Measurements from ENCODE around the gene TUBA4A. TPM values are rescaled to one million over a fixed set of nuclear protein-coding genes. Genes with fewer than 3 reads are reported as not detected.
A peak's percentile ranks its signal among the peaks of the same experiment; 100 is the strongest.

TUBA4A gene
- total and polyA plus RNA-seq, 9 of the 15 experiments (the other 6 are each of a cell fraction or from before 2014, with no cell fraction given) = 25.1 to 174 (median 42.4) TPM

DNA sequence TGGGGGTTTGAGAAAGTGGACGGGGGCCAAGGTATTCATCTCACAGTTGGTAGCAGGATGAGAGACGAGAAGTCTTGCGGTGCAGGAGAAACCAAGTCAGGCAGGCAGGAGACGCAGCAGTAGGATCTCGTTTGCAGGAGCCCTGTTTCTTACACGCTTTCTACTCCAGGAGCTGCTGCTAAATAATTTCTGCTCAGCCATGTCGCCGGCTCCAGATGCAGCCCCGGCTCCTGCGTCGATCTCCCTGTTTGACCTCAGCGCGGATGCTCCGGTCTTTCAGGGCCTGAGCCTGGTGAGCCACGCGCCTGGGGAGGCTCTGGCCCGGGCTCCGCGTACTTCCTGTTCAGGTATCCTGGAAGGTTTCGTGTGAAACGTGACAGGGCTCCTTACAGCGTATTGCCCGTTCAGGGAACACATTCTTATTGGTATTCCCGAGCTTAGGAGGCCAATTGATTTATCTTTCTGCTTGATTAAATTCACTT lies 23.6 kb downstream of the TUBA4A start (continued):
- TF ChIP-seq, protein P1, sequence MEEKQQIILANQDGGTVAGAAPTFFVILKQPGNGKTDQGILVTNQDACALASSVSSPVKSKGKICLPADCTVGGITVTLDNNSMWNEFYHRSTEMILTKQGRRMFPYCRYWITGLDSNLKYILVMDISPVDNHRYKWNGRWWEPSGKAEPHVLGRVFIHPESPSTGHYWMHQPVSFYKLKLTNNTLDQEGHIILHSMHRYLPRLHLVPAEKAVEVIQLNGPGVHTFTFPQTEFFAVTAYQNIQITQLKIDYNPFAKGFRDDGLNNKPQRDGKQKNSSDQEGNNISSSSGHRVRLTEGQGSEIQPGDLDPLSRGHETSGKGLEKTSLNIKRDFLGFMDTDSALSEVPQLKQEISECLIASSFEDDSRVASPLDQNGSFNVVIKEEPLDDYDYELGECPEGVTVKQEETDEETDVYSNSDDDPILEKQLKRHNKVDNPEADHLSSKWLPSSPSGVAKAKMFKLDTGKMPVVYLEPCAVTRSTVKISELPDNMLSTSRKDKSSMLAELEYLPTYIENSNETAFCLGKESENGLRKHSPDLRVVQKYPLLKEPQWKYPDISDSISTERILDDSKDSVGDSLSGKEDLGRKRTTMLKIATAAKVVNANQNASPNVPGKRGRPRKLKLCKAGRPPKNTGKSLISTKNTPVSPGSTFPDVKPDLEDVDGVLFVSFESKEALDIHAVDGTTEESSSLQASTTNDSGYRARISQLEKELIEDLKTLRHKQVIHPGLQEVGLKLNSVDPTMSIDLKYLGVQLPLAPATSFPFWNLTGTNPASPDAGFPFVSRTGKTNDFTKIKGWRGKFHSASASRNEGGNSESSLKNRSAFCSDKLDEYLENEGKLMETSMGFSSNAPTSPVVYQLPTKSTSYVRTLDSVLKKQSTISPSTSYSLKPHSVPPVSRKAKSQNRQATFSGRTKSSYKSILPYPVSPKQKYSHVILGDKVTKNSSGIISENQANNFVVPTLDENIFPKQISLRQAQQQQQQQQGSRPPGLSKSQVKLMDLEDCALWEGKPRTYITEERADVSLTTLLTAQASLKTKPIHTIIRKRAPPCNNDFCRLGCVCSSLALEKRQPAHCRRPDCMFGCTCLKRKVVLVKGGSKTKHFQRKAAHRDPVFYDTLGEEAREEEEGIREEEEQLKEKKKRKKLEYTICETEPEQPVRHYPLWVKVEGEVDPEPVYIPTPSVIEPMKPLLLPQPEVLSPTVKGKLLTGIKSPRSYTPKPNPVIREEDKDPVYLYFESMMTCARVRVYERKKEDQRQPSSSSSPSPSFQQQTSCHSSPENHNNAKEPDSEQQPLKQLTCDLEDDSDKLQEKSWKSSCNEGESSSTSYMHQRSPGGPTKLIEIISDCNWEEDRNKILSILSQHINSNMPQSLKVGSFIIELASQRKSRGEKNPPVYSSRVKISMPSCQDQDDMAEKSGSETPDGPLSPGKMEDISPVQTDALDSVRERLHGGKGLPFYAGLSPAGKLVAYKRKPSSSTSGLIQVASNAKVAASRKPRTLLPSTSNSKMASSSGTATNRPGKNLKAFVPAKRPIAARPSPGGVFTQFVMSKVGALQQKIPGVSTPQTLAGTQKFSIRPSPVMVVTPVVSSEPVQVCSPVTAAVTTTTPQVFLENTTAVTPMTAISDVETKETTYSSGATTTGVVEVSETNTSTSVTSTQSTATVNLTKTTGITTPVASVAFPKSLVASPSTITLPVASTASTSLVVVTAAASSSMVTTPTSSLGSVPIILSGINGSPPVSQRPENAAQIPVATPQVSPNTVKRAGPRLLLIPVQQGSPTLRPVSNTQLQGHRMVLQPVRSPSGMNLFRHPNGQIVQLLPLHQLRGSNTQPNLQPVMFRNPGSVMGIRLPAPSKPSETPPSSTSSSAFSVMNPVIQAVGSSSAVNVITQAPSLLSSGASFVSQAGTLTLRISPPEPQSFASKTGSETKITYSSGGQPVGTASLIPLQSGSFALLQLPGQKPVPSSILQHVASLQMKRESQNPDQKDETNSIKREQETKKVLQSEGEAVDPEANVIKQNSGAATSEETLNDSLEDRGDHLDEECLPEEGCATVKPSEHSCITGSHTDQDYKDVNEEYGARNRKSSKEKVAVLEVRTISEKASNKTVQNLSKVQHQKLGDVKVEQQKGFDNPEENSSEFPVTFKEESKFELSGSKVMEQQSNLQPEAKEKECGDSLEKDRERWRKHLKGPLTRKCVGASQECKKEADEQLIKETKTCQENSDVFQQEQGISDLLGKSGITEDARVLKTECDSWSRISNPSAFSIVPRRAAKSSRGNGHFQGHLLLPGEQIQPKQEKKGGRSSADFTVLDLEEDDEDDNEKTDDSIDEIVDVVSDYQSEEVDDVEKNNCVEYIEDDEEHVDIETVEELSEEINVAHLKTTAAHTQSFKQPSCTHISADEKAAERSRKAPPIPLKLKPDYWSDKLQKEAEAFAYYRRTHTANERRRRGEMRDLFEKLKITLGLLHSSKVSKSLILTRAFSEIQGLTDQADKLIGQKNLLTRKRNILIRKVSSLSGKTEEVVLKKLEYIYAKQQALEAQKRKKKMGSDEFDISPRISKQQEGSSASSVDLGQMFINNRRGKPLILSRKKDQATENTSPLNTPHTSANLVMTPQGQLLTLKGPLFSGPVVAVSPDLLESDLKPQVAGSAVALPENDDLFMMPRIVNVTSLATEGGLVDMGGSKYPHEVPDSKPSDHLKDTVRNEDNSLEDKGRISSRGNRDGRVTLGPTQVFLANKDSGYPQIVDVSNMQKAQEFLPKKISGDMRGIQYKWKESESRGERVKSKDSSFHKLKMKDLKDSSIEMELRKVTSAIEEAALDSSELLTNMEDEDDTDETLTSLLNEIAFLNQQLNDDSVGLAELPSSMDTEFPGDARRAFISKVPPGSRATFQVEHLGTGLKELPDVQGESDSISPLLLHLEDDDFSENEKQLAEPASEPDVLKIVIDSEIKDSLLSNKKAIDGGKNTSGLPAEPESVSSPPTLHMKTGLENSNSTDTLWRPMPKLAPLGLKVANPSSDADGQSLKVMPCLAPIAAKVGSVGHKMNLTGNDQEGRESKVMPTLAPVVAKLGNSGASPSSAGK (IDR thresholded peaks at IDR 0.05) = peak; percentile 34; the same call in 1 of the 2 replicates
- TF ChIP-seq, protein P2, sequence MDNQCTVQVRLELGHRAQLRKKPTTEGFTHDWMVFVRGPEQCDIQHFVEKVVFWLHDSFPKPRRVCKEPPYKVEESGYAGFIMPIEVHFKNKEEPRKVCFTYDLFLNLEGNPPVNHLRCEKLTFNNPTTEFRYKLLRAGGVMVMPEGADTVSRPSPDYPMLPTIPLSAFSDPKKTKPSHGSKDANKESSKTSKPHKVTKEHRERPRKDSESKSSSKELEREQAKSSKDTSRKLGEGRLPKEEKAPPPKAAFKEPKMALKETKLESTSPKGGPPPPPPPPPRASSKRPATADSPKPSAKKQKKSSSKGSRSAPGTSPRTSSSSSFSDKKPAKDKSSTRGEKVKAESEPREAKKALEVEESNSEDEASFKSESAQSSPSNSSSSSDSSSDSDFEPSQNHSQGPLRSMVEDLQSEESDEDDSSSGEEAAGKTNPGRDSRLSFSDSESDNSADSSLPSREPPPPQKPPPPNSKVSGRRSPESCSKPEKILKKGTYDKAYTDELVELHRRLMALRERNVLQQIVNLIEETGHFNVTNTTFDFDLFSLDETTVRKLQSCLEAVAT (IDR thresholded peaks at IDR 0.05) = 0 out of 4 replicates have a peak, but pooled peaks of 1 of the 2 experiments have one; percentile 28
- no peak for TF ChIP-seq TGIF2 (CRISPR knock-in tag; IDR thresholded peaks at IDR 0.05)
- no peak for TF ChIP-seq SAFB (IDR thresholded peaks at IDR 0.05; ENCODE audit: borderline replicate concordance, low read depth, low read length)
- TF ChIP-seq ZBTB17 (CRISPR knock-in tag; IDR thresholded peaks at IDR 0.05) = no peak
- TF ChIP-seq HDAC1 (IDR thresholded peaks at IDR 0.05) = peak in 1 of 2 experiments; percentile 66; a peak in 1 of 4 replicates
- TF ChIP-seq CUX1 (CRISPR knock-in tag; IDR thresholded peaks at IDR 0.05) = no peak
- TF ChIP-seq, protein P3, sequence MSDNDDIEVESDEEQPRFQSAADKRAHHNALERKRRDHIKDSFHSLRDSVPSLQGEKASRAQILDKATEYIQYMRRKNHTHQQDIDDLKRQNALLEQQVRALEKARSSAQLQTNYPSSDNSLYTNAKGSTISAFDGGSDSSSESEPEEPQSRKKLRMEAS (CRISPR knock-in tag; IDR thresholded peaks at IDR 0.05) = no peak
- no peak for TF ChIP-seq PRMT5 (CRISPR knock-in tag; IDR thresholded peaks at IDR 0.05)
